AG20443 (cell line): ENCODE data around the gene CCDC7.
"Not testable (repeated sequence)": the region's sequence is repeated elsewhere in the genome, so short reads cannot be mapped to it uniquely, and the experiment has no call there.

Experiments
- DNase-seq: peaks from one replicate; pipeline ENCODE4 v3.0.0; 2012; ENCODE audit warnings: low spot score, mixed read lengths

CCDC7 gene

DNA sequence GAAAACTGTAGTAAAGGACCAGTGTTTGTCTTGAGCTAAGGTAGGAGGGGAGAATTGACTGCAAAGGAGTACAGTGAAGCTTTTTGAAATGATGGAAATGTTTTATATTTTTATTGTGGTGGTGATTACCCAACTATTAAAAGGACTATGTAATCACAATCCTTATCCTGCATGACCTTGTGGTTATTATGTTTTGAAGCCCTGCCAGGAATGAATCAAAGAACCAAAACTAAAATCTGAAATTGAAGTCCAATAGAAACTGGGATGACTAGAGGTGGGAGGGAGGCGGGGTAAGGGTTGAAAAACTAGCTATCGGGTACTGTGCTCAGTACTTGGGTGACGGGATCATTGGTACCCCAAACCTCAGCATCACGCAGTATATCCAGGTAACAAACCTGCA lies 8.2 kb downstream of the CCDC7 start:
- no peak for DNase-seq

GRCh38 chr10:32459051-32459698 lies 13.2 kb downstream of the CCDC7 start:
- DNase-seq = no peak

DNA sequence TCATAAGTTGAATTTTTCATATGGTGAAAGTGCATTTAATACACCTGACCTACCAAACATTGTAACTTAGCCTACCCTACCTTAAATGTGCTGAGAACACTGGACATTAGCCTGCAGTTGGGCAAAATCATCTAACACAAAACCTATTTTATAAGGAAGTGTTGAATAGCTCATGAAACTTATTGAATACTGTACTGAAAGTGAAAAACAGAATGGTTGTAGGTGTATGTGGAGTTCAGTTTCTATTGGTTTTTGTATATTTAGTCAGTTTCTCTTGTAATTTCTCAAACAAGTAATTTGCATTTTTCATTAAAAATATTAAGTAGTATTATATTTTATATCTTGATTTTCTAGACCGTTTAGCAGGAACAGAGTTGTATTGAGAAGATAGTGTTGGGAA lies 15.3 kb downstream of the CCDC7 start:
- no peak for DNase-seq

GRCh38 chr10:32471232-32471631 lies 25.3 kb downstream of the CCDC7 start:
- no peak for DNase-seq

GRCh38 chr10:32477499-32477898 lies 31.6 kb downstream of the CCDC7 start:
- no peak for DNase-seq

GRCh38 chr10:32481606-32482005 lies 35.7 kb downstream of the CCDC7 start:
- no peak for DNase-seq

GRCh38 chr10:32483019-32483502 lies 37.1 kb downstream of the CCDC7 start:
- not testable (repeated sequence) for DNase-seq

GRCh38 chr10:32488038-32488437 lies 42.1 kb downstream of the CCDC7 start:
- DNase-seq = not testable (repeated sequence)

DNA sequence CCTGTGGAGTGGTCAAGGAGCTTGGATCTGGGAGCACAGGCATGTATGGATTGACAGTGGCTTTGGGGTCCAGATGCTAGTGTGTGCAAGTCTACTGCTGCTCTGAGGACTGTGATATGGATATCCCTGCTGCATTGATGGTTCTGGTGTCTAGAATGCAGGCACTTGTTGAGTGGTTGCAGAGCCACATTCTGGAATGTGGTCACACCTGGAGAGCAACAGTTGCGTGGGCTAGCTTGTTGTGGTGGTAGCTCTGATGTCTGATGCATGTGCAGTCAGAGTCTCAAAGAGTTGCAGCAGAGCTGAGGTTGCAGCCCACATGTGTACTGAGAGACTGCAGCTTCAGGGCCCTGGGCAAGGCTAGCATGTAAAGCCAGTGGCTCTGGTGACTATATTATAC lies 43.2 kb downstream of the CCDC7 start:
- DNase-seq = no peak

DNA sequence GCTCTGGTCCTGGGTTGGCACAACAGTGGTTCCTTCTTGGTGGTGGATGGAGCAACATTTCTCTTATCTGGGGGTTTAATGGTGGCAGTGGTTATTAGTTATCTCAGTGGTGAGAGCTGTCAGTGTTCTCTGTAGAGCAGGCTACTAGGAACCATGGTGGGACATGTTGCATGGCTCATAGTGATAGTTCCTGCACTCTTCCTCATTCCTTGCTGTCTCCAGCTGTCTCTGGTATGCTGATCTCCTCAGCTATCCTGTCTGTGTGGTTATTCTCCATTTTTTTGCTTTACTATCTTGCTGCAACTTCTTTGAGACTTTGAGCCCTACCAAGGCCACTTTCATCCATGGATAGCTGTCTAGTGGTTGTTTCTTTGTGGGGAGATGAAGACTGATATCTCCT lies 44.0 kb downstream of the CCDC7 start:
- peak; percentile 22 for DNase-seq

DNA sequence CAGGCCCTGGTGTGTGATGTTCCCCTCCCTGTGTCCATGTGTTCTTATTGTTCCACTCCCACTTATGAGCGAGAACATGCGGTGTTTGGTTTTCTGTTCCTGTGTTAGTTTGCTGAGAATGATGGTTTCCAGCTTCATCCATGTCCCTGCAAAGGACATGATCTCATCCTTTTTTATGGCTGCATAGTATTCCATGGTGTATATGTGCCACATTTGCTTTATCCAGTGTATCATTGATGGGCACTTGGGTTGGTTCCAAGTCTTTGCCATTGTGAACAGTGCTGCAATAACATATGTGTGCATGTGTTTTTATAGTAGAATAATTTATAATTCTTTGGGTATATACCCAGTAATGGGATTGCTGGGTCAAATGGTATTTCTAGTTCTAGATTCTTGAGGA lies 48.6 kb downstream of the CCDC7 start:
- DNase-seq = not testable (repeated sequence)

GRCh38 chr10:32500136-32500535 lies 54.2 kb downstream of the CCDC7 start:
- DNase-seq = not testable (repeated sequence)

GRCh38 chr10:32501906-32502305 lies 56.0 kb downstream of the CCDC7 start:
- no peak for DNase-seq

DNA sequence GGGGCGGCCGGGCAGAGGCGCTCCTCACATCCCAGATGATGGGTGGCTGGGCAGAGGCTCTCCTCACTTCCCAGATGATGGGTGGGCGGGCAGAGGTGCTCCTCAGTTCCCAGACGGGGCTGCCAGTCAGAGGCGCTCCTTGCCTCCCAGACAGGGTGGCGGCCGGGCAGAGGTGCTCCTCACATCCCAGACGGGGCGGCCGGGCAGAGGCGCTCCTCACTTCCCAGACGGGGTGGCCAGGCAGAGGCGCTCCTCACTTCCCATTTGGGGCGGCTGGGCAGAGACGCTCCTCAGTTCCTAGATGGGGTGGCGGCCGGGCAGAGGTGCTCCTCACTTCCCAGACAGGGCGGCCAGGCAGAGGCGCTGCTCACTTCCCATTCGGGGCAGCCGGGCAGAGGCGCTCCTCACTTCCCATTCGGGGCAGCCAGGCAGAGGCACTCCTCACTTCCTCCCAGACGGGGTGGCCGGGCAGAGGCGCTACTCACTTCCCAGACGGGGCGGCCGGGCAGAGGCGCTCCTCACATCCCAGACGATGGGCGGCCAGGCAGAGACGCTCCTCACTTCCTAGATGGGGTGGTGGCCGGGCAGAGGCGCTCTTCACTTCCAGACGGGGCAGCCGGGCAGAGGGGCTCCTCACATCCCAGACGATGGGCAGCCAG lies 60.0 kb downstream of the CCDC7 start:
- DNase-seq = not testable (repeated sequence)

DNA sequence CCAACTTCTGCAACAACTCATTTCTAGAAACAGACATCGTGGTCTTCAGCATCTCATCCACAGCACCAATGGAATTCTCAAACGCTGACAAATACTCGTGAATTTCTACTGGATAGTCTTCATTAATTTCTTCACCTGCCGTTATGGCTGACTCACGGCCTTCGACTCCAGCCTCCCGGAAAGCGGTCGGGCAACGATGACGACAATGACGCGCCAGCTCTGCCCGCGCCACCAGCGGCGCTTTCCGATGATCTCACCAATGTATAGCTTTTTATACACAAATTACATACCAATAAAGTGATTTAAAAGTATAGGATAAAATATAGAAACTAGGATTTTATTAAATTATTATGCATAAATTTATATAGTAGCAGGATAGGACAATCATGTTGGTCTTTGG lies 65.7 kb downstream of the CCDC7 start:
- no peak for DNase-seq

DNA sequence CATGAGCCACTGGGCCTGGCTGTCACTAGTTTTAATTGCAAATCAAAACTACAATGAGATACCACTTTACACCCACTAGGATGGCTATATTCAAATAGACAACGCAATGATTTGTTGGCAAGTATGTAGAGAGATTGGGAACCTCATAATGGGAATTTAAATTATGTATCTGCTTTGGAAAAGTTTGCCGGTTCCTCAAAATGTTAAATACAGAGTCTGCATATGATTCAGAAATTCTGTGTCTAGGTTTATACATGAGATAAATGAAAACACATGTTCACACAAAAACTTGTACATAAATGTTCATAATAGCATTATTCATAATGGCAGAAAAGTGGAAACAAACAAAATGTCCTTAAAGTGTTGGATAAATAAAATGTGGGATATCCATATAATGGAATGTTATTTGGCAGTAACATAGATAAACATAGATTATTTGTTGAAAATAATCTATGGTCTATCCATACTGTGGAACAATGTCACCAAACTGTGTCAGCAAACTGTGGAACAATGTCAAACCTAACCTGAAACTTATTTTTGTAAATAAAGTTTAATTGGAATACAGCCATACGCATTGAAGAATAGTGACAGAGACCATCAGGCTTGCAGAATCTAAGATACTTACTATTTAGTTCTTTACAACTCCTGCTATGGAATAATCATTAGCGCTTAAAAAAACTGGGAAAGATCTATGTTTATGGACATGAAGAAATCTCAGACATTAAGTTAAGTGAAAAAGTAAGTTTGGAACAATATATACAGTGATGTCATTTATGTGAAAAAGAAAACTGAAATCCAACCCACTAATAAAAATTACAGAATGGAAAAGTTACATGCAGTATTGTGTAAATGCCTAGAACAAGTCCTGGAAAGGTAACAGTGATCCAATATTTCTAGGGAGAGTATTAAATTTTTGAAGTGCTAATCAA lies 70.9 kb downstream of the CCDC7 start:
- DNase-seq = no peak

- no peak for DNase-seq
Observed at GRCh38 chr10:32530231-32530630, 84.3 kb downstream of the CCDC7 start.

GRCh38 chr10:32538256-32538655 lies 92.3 kb downstream of the CCDC7 start:
- no peak for DNase-seq

GRCh38 chr10:32540691-32541470 lies 94.9 kb downstream of the CCDC7 start:
- DNase-seq = no peak

GRCh38 chr10:32548208-32548607 lies 102.3 kb downstream of the CCDC7 start:
- DNase-seq = no peak

- DNase-seq = no peak
Observed at GRCh38 chr10:32556783-32557395, 110.9 kb downstream of the CCDC7 start.
